Hepatocyte (in vitro differentiated cells): ENCODE results near the gene ING4.

Experiments
- EZH2 ChIP-seq: fragments of 200-600 bp; sonication (generic); IDR thresholded peaks from 2 replicates; pipeline ENCODE4 v1.6.1; 2016; ENCODE audit warnings: antibody characterized with exemption, mild to moderate bottlenecking, borderline replicate concordance
- TF ChIP-seq, protein P1 (sequence below): fragments of 200-600 bp; sonication (generic); IDR thresholded peaks from 2 replicates; pipeline ENCODE4 v1.5.1; 2016; ENCODE audit warnings: antibody characterized with exemption, mild to moderate bottlenecking; ENCODE audit not compliant: poor library complexity

DNA sequence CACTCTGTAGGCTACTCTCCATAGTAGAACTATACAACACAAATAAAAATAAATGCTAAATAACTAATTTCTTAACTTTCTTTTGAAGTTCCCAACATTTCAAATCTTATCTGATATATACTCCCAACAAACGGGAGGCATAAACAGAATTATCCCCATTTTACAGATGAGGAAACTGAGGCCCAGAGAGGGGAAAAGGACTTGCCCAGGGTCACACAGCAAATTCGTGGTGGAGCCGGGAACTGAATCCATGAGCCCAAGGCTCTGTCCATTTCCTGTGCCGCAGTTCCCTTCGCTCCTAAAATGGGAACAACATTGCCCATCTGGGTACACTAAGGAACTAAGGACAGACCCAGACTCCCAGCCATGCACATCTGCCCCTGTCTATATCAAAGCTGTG lies 14.0 kb upstream of the ING4 start:
- TF ChIP-seq, protein P1, sequence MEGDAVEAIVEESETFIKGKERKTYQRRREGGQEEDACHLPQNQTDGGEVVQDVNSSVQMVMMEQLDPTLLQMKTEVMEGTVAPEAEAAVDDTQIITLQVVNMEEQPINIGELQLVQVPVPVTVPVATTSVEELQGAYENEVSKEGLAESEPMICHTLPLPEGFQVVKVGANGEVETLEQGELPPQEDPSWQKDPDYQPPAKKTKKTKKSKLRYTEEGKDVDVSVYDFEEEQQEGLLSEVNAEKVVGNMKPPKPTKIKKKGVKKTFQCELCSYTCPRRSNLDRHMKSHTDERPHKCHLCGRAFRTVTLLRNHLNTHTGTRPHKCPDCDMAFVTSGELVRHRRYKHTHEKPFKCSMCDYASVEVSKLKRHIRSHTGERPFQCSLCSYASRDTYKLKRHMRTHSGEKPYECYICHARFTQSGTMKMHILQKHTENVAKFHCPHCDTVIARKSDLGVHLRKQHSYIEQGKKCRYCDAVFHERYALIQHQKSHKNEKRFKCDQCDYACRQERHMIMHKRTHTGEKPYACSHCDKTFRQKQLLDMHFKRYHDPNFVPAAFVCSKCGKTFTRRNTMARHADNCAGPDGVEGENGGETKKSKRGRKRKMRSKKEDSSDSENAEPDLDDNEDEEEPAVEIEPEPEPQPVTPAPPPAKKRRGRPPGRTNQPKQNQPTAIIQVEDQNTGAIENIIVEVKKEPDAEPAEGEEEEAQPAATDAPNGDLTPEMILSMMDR, result no peak
- no peak for TF ChIP-seq EZH2
